ENCODE data around the gene MAPRE2.
A peak's percentile ranks its signal among the peaks of the same experiment; 100 is the strongest.

MAPRE2 gene

GRCh38 chr18:35071819-35072247 is 30.6 kb downstream of the MAPRE2 start:
- Histone ChIP-seq H3K36me3 (peaks cover 6% of the 10 kb centered on the region), H3K4me3 (ENCODE audit: low read depth in 1 of 2, low read length in 1 of 2) (no peak overlapping the region), H3K27ac (peak overlapping the region; percentile 50), H3K9me3 (no peaks in the 10 kb centered on the region), H3K4me1 (ENCODE audit: control insufficient read depth in 1 of 2, insufficient read depth in 1 of 2, low read depth in 1 of 2, low read length in 1 of 2) (peaks cover 3 to 15% of the 10 kb centered on the region in 2 experiments), H3K27me3 (no peaks in the 10 kb centered on the region)
- no peak for TF ChIP-seq CTCF (IDR thresholded peaks at IDR 0.05)

GRCh38 chr18:35072616-35073015 is 31.4 kb downstream of the MAPRE2 start:
- TF ChIP-seq CTCF (IDR thresholded peaks at IDR 0.05), result no peak
- Histone ChIP-seq H3K9me3 (no peaks in the 10 kb centered on the region), H3K4me3 (ENCODE audit: low read depth in 1 of 2, low read length in 1 of 2) (no peak overlapping the region), H3K36me3 (peaks cover 6% of the 10 kb centered on the region), H3K4me1 (ENCODE audit: control insufficient read depth in 1 of 2, insufficient read depth in 1 of 2, low read depth in 1 of 2, low read length in 1 of 2) (peaks cover 3 to 15% of the 10 kb centered on the region in 2 experiments), H3K27me3 (no peaks in the 10 kb centered on the region), H3K27ac (peak overlapping the region; percentile 50)

- H3K27ac ChIP-seq, result peak overlapping the region; percentile 50
- H3K27me3 ChIP-seq, result no peaks in the 10 kb centered on the region
- H3K4me3 ChIP-seq (ENCODE audit: low read depth in 1 of 2, low read length in 1 of 2), result no peak overlapping the region
- H3K36me3 ChIP-seq, result peaks cover 6% of the 10 kb centered on the region
- no peak for TF ChIP-seq CTCF (IDR thresholded peaks at IDR 0.05)
- peaks cover 3 to 15% of the 10 kb centered on the region in 2 experiments for H3K4me1 ChIP-seq (ENCODE audit: control insufficient read depth in 1 of 2, insufficient read depth in 1 of 2, low read depth in 1 of 2, low read length in 1 of 2)
- H3K9me3 ChIP-seq, result no peaks in the 10 kb centered on the region
Measured at GRCh38 chr18:35073186-35074105, 32.2 kb downstream of the MAPRE2 start.

- Histone ChIP-seq H3K9me3 (no peaks in the 10 kb centered on the region), H3K27me3 (no peaks in the 10 kb centered on the region), H3K4me1 (ENCODE audit: control insufficient read depth in 1 of 2, insufficient read depth in 1 of 2, low read depth in 1 of 2, low read length in 1 of 2) (peaks cover 3 to 15% of the 10 kb centered on the region in 2 experiments), H3K4me3 (ENCODE audit: low read depth in 1 of 2, low read length in 1 of 2) (no peak overlapping the region), H3K36me3 (peaks cover 6% of the 10 kb centered on the region), H3K27ac (no peak overlapping the region)
- TF ChIP-seq CTCF (IDR thresholded peaks at IDR 0.05), result no peak
Measured at GRCh38 chr18:35074581-35074980, 33.4 kb downstream of the MAPRE2 start.

- H3K9me3 ChIP-seq, result no peaks in the 10 kb centered on the region
- H3K4me3 ChIP-seq (ENCODE audit: low read depth in 1 of 2, low read length in 1 of 2), result no peak overlapping the region
- no peak for TF ChIP-seq CTCF (IDR thresholded peaks at IDR 0.05)
- H3K36me3 ChIP-seq, result peaks cover 6% of the 10 kb centered on the region
- no peak overlapping the region for H3K27ac ChIP-seq
- peaks cover 3 to 15% of the 10 kb centered on the region in 2 experiments for H3K4me1 ChIP-seq (ENCODE audit: control insufficient read depth in 1 of 2, insufficient read depth in 1 of 2, low read depth in 1 of 2, low read length in 1 of 2)
- no peaks in the 10 kb centered on the region for H3K27me3 ChIP-seq
Measured at GRCh38 chr18:35075132-35075531, 33.9 kb downstream of the MAPRE2 start.
